ENCODE data around the gene DNAJB13. TPM values are rescaled to one million over a fixed set of nuclear protein-coding genes. Genes with fewer than 3 reads are reported as not detected.

The DNAJB13 gene
- total and polyA plus RNA-seq, 2 of the 4 experiments (the other 2 are of a cell fraction): 0.18 to 0.48 TPM

DNA sequence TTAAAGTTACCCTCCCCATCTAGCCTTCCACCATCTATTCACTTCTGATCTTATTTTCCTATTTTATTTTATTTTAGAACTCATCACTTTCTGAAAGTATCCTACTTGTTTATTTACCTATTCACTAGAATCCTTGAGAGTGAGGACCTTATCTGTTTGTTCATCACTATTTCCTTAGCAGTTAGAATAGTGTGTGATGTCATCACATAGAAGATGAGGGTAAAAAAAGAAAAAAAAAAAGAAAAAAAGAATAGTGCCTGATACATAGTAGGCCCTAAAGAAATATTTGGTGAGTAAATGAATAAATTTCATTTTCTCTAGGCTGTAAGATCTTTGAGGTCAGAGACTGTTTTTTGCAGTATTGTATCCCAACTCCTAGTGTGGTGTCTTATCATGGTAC is 37.4 kb upstream of the DNAJB13 start:
- Histone ChIP-seq H3K4me1 (ENCODE audit: control insufficient read depth, insufficient read depth, low read length) (no peaks in the 10 kb centered on the region), H2AK9ac (replicated peaks; ENCODE audit: low read depth, low read length, poor library complexity) (no peak overlapping the region), H3K9me1 (ENCODE audit: insufficient read depth, low read length) (no peaks in the 10 kb centered on the region), H4K91ac (ENCODE audit: insufficient read depth, low read depth, low read length) (no peak overlapping the region), H3K9ac (ENCODE audit: low read depth, low read length) (no peak overlapping the region), H3K4me2 (ENCODE audit: low read depth, low read length) (no peak overlapping the region), H3K9me3 (ENCODE audit: control insufficient read depth, insufficient read depth, low read length) (no peaks in the 10 kb centered on the region), H3K14ac (replicated peaks; ENCODE audit: low read depth, low read length) (no peak overlapping the region), H4K20me1 (ENCODE audit: insufficient read depth, low read length) (no peaks in the 10 kb centered on the region), H3K36me3 (ENCODE audit: control insufficient read depth, insufficient read depth, low read length) (peaks cover 32% of the 10 kb centered on the region), H2BK15ac (ENCODE audit: low read depth, low read length) (no peak overlapping the region), H2AK5ac (ENCODE audit: low read depth, low read length) (no peak overlapping the region), H3K23ac (ENCODE audit: low read depth, low read length) (no peak overlapping the region), H3K4ac (ENCODE audit: low read depth, low read length) (no peak overlapping the region), H3K18ac (ENCODE audit: low read depth, low read length) (no peak overlapping the region), H3K4me3 (ENCODE audit: insufficient read depth, low read depth, low read length) (no peak overlapping the region), H3K27ac (ENCODE audit: insufficient read depth, low read length) (no peak overlapping the region), H3K56ac (ENCODE audit: extremely low read depth, insufficient read depth, low read length) (no peak overlapping the region), H3K79me1 (ENCODE audit: low read depth in 1 of 2, low read length in 2 of 2) (0 out of 4 replicates have a peak, but pooled peaks cover 0 to 2% of the 10 kb centered on the region in 2 experiments), H4K8ac (ENCODE audit: low read depth in 2 of 2, low read length in 2 of 2) (no peak overlapping the region), H3K27me3 (ENCODE audit: control insufficient read depth, insufficient read depth, low read length) (no peaks in the 10 kb centered on the region), H2AFZ (replicated peaks; ENCODE audit: low read length, poor library complexity) (no peak overlapping the region), H4K5ac (ENCODE audit: low read depth, low read length) (no peak overlapping the region), H2BK5ac (ENCODE audit: low read depth, low read length, poor library complexity, severe bottlenecking) (no peak overlapping the region), H2BK20ac (ENCODE audit: low read depth, low read length) (no peak overlapping the region), H2BK120ac (ENCODE audit: low read depth, low read length) (no peak overlapping the region)
- no peak for ATAC-seq (ENCODE audit: low read depth)
- dilution Hi-C loops (cut with HindIII; ENCODE audit: low sequenced_read_pairs, unreplicated experiment) (no loop called here), intact Hi-C loops (cut with micrococcal nuclease) (no loop called here), in situ Hi-C loops (cut with MboI; ENCODE audit: low sequenced_read_pairs) (no loop called here)
- ChIA-PET CTCF (no interaction called here), POLR2A (ENCODE audit: unreplicated experiment) (no interaction called here)
- DNase-seq: no peak
- BruUV-seq (replicated peaks): no TSS peak
- TF ChIP-seq, protein P1, sequence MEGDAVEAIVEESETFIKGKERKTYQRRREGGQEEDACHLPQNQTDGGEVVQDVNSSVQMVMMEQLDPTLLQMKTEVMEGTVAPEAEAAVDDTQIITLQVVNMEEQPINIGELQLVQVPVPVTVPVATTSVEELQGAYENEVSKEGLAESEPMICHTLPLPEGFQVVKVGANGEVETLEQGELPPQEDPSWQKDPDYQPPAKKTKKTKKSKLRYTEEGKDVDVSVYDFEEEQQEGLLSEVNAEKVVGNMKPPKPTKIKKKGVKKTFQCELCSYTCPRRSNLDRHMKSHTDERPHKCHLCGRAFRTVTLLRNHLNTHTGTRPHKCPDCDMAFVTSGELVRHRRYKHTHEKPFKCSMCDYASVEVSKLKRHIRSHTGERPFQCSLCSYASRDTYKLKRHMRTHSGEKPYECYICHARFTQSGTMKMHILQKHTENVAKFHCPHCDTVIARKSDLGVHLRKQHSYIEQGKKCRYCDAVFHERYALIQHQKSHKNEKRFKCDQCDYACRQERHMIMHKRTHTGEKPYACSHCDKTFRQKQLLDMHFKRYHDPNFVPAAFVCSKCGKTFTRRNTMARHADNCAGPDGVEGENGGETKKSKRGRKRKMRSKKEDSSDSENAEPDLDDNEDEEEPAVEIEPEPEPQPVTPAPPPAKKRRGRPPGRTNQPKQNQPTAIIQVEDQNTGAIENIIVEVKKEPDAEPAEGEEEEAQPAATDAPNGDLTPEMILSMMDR (conservative IDR thresholded peaks at IDR 0.05; ENCODE audit: low read depth, low read length): no peak
- TF ChIP-seq MAZ (IDR thresholded peaks at IDR 0.05; ENCODE audit: borderline replicate concordance, low read depth, low read length) (no peak), RCOR1 (IDR thresholded peaks at IDR 0.05; ENCODE audit: insufficient replicate concordance, low read length) (no peak), MAFK (IDR thresholded peaks at IDR 0.05; ENCODE audit: low read depth, low read length) (no peak), MXI1 (IDR thresholded peaks at IDR 0.05; ENCODE audit: borderline replicate concordance, low read depth, low read length) (no peak), CEBPB (IDR thresholded peaks at IDR 0.05; ENCODE audit: low read depth, low read length) (no peak), FOS (IDR thresholded peaks at IDR 0.05; ENCODE audit: low read depth, low read length) (no peak), RAD21 (IDR thresholded peaks at IDR 0.05; ENCODE audit: low read length) (no peak), POLR2A (IDR thresholded peaks at IDR 0.05; ENCODE audit: low read depth, low read length) (no peak), BHLHE40 (IDR thresholded peaks at IDR 0.05; ENCODE audit: low read depth, low read length) (no peak), SMC3 (IDR thresholded peaks at IDR 0.05; ENCODE audit: low read depth, low read length) (no peak), CHD1 (IDR thresholded peaks at IDR 0.05; ENCODE audit: low read depth, low read length) (no peak), RFX5 (IDR thresholded peaks at IDR 0.05; ENCODE audit: low read depth, low read length) (no peak), NFE2L2 (IDR thresholded peaks at IDR 0.05; ENCODE audit: low read depth, low read length) (no peak)
- TF ChIP-seq, protein P2, sequence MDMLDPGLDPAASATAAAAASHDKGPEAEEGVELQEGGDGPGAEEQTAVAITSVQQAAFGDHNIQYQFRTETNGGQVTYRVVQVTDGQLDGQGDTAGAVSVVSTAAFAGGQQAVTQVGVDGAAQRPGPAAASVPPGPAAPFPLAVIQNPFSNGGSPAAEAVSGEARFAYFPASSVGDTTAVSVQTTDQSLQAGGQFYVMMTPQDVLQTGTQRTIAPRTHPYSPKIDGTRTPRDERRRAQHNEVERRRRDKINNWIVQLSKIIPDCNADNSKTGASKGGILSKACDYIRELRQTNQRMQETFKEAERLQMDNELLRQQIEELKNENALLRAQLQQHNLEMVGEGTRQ (IDR thresholded peaks at IDR 0.05; ENCODE audit: low read depth, low read length): no peak
- TF ChIP-seq, protein P3, sequence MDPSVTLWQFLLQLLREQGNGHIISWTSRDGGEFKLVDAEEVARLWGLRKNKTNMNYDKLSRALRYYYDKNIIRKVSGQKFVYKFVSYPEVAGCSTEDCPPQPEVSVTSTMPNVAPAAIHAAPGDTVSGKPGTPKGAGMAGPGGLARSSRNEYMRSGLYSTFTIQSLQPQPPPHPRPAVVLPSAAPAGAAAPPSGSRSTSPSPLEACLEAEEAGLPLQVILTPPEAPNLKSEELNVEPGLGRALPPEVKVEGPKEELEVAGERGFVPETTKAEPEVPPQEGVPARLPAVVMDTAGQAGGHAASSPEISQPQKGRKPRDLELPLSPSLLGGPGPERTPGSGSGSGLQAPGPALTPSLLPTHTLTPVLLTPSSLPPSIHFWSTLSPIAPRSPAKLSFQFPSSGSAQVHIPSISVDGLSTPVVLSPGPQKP (IDR thresholded peaks at IDR 0.05; ENCODE audit: borderline replicate concordance, low read depth, low read length): no peak

Data from IMR-90 (cell line).